HG02981 (cell line): ENCODE data around the gene SUSD5.
"Not testable (repeated sequence)": the region's sequence is repeated elsewhere in the genome, so short reads cannot be mapped to it uniquely, and the experiment has no call there.

ENCODE experiments used
- ATAC-seq: cut with Tn5 transposase; IDR thresholded peaks from one replicate; pipeline ENCODE4 v1.9.1; 2021; ENCODE audit warnings: mild to moderate bottlenecking, moderate library complexity; ENCODE audit not compliant: unreplicated experiment

The SUSD5 gene

GRCh38 chr3:33117461-33117860, 101.1 kb downstream of the SUSD5 start:
- no peak for ATAC-seq

DNA sequence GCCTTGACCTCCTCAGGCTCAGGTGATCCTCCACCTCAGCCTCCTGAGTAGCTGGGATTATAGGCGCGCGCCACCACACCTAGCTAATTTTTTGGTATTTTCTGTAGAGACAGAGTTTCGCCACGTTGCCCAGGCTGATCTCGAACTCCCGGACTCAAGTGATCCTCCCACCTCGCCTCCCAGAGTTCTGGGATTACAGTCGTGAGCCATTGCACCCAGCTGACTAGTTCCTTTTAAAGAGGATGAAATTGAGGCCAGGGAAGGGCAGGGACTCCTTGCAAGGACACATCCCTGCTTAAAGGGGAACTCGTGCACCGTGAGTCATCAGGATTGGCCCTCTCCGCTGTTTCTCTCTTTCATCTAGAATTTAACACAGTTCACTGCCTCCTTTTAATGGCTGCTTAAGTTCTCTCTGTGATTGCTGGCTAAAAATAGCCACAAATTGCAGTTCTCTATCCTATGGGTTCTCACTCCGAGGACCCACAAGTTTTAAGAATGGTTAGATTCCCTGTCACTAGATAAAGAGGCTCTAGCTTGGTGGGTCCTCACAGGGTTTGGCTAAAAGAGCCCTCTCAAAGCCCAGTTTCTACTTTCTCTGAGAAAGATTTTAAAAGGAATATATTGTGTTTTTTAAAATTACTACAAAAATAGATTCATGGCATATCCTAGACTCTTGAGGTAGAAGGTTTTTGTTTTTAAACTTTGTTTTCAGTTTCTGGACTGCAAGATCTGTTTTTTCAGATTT, 103.4 kb downstream of the SUSD5 start:
- ATAC-seq: no peak

- ATAC-seq: no peak
Observed at GRCh38 chr3:33114622-33115023, 104.0 kb downstream of the SUSD5 start.

- peak; percentile 85 for ATAC-seq
Observed at GRCh38 chr3:33113772-33114621, 104.6 kb downstream of the SUSD5 start, which contains the start of gene CRTAP. Gene CRTAP, plus strand, starts transcription at chr3:33114014. Its CDS starts 64 bp downstream, at chr3:33114078.

DNA sequence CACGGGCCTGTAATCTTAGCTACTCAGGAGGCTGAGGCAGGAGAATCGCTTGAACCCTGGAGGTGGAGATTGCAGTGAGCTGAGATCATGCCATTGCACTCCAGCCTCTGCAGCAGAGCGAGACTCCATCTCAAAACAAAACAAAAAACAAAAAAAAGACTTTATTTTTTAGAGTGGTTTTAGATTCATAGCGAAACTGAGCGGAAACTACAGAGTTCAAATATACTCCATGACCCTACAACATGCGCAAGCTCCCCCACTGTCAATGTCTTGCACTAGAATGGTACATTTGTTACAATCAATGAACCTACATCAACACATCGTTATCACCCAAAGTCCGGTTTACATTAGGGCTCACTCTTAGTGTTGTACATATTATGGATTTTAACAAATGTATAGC, 107.0 kb downstream of the SUSD5 start:
- peak; percentile 23 for ATAC-seq

- ATAC-seq: not testable (repeated sequence)
Observed at GRCh38 chr3:33106854-33107253, 111.8 kb downstream of the SUSD5 start.

DNA sequence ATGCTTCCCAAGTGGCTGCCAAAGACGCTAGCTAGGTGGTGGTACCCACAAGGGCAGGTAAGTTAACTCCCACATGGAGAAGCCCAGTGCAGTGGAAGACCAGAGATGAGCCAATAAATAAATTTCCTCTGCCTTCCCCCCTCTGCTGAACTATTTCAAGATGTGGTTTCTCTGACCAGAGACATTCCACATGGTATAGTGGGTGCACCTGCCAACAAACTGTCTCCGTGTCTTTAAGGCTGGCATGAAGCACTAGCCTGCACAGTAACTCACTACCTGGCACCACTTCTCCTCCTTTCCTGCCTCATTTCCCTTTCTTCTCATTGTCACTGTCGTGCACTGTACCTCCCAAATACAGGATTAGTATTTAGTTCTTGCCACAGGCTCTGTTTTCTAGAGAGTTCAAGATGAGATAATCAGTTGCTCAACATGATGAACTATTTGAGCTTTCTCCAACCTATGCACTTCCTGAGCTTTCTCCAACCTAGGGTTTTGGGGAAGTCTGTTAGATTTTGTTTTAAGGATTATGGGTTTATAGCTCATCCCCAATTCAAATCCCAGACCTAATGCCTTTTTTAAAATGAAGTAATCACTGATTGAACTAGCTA, 113.2 kb downstream of the SUSD5 start:
- ATAC-seq: no peak

- no peak for ATAC-seq
Observed at GRCh38 chr3:33104803-33105202, 113.8 kb downstream of the SUSD5 start.

GRCh38 chr3:33103480-33103879, 115.1 kb downstream of the SUSD5 start:
- ATAC-seq: no peak

DNA sequence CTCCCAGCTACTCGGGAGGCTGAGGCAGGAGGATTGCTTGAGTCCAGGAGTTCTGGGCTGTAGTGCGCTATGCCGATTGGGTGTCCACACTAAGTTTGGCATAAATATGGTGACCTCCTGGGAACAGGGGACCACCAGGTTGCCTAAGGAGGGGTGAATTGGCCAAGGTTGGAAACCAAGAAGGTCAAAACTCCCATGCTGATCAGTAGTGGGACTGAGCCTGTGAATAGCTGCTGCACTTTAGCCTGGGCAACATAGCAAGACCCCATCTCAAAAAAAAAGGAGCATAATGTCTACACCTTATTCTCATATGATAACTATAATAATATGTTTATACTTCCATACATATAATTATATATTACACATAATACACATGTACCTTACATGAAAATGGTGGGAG, 115.6 kb downstream of the SUSD5 start:
- ATAC-seq: no peak

DNA sequence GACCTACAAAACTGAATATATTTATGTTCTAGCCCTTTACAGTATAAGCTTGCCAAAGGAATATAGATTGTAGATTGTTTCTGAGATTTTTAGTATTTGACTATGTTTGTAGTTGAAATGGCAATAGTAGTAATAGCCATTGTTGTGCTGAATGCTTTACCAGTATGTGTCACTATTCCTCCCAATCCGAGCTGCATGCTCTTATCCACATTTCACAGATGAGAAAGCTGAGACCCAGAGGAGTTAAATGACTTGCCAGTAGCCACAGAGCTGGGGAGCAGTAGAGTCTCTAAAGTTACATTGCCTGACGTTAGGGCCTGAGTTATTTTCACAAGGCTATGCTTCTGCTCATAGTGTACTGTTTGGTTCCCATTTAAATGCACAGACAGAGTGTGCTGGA, 118.4 kb downstream of the SUSD5 start:
- no peak for ATAC-seq
